Prostate gland (tissue), 2 donors: ENCODE results near the gene ZNF165. TPM values are rescaled to one million over a fixed set of nuclear protein-coding genes. Genes with fewer than 3 reads are reported as not detected.
"Not testable (repeated sequence)": the region's sequence is repeated elsewhere in the genome, so short reads cannot be mapped to it uniquely, and the experiment has no call there.

Experiments
- DNase-seq: peaks from one replicate; pipeline ENCODE4 v3.0.0-alpha.2; 2019; ENCODE audit warnings: low spot score
- H3K27ac ChIP-seq, 2 donors: fragments of 200-600 bp; sonication (generic); 2 replicates each; pipeline ENCODE4 v1.5.1; 2017 to 2019
- H3K27me3 ChIP-seq: fragments of 200-600 bp; sonication (generic); replicated peaks from 2 replicates; pipeline ENCODE4 v1.5.1; 2019; ENCODE audit not compliant: insufficient read depth
- H3K36me3 ChIP-seq, 2 donors: fragments of 200-600 bp; sonication (generic); 1 replicate in 1 of 2; 2 replicates in 1 of 2; pipeline versions ENCODE4 v1.5.1 to v1.8.1; 2017 to 2019
- H3K4me1 ChIP-seq: fragments of 200-600 bp; sonication (generic); replicated peaks from 2 replicates; pipeline ENCODE4 v1.5.1; 2019
- H3K4me3 ChIP-seq, 2 donors: fragments of 200-600 bp; sonication (generic); 2 replicates each; pipeline ENCODE4 v1.5.1; 2017 to 2019
- H3K9me3 ChIP-seq: fragments of 200-600 bp; sonication (generic); 2 replicates; pipeline ENCODE4 v1.5.1; 2017
- POLR2A ChIP-seq: fragments of 450-650 bp; IDR thresholded peaks from one replicate; pipeline ENCODE4 v1.6.1; 2016; ENCODE audit warnings: antibody characterized with exemption, mild to moderate bottlenecking
- POLR2AphosphoS5 ChIP-seq: sonication (generic); formaldehyde crosslinking; IDR thresholded peaks from one replicate; pipeline ENCODE4 v1.6.1; 2017; ENCODE audit warnings: antibody characterized with exemption
- WGBS: methylation state at CpG from one replicate; pipeline ENCODE4 v1.1.5; 2018; 5-methylcytosine and 5-hydroxymethylcytosine counted together
- intact Hi-C: fragments of 100-400 bp; cut with DNase I; formaldehyde crosslinking; loops from one replicate; pipeline ENCODE4 v1.14.2; 2022
- total RNA-seq, 2 donors: library from RNA; depleted of rRNA; stranded (reverse); fragments of >200 nt; gene quantifications; one replicate each; pipeline ENCODE4 v1.1.0, GENCODE V29; 2016
- TF ChIP-seq, protein P1 (sequence below), 4 experiments: fragments of 200-600 bp in 2 of 4; fragments of 450-650 bp in 2 of 4; sonication (generic) in 2 of 4; IDR thresholded peaks; 1 replicate in 3 of 4; 2 replicates in 1 of 4; pipeline ENCODE4 v1.5.1; 2016 to 2019; ENCODE audit warnings: antibody characterized with exemption in 4 of 4, mild to moderate bottlenecking in 2 of 4, moderate library complexity in 2 of 4

Gene ZNF165
- total RNA-seq, 2 donors from 2014 or later, result 1.3 to 1.8 TPM

DNA sequence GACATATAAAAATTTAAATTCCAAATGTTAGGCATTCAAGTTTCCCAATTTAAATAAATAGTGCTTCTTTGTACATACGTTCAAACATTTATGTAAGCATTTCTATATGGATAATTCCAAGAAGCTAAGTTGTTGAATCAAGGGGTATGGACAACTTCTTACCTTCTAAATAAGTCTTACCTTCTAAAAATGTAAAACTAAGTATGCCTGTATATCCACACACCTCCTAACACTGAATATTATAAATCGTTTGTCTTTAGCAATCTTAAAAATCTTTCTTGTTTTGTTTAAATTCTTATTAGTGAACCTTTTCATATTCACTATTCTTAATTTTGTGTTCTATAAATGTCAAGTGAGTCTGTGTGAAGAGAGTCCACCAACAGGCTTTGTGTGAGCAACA, 41.5 kb downstream of the ZNF165 start:
- no peak overlapping the region for H3K4me3 ChIP-seq
- no peaks in the 10 kb centered on the region for H3K36me3 ChIP-seq
- 94% methylated on average over 2 of the region's 2 CpGs for WGBS
- H3K27ac ChIP-seq, result no peak overlapping the region
- no peak for TF ChIP-seq POLR2A
- no peaks in the 10 kb centered on the region for H3K9me3 ChIP-seq
- no peaks in the 10 kb centered on the region for H3K27me3 ChIP-seq
- intact Hi-C loops, result no loop called here
- H3K4me1 ChIP-seq, result peaks cover 5% of the 10 kb centered on the region
- DNase-seq, result no peak

DNA sequence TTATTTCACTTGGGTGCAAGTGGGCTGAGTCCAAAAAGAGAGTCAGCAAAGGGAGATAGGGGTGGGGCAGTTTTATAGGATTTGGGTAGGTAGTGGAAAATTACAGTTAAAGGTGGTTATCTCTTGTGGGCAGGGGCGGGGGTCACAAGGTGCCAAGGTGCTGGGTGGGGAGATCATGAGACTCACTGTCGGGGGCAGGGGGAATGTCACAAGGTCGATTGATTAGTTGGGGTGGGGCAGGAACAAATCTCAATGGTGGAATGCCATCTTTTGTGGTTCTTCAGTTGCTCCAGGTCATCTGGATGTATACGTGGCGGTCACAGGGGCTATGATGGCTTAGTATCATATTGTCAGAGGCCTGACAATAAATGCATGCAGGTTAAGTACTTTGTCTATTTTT, 41.9 kb downstream of the ZNF165 start:
- H3K4me3 ChIP-seq, intact Hi-C loops: not testable (repeated sequence)

DNA sequence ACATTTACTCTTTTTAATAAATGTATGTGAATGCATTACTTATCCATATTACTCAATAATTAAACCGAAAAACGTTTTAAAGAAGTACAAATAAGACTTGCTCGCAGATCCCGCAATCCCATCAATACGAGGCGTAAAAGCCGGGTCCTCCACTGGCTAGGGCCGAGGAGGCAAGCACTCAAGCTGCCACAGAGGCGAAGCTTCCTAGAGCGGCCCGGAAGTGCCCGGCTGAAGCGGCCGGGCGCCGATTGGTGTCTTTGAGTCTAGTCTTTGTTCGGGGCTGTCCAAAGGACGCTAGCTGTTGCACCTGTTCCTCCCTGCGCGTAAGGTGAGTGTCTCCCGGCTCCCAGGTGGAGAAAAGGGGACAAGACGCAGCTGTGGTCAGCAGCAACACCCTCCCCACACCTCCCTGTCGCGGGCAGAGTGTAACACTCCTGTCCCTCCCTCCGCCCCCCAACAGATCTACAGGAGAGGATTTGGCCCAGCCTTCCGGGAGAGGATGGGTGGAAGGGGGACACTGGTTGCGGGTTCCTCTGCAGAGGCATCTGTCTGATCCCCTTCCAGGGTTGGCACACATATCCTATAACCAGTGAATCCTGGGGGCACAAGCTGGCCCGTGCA, 44.1 kb downstream of the ZNF165 start, which contains the start of gene ZSCAN16:
Gene ZSCAN16, plus strand, starts transcription at position 260 of the 621 bp plus-strand sequence. CDS start 835 bp downstream, outside the sequence.
- peak within 1 kb of the TSS; percentile 52 to 56 for H3K4me3 ChIP-seq
- intact Hi-C loops, result no loop called here
- peak; percentile 77 for DNase-seq
- H3K27me3 ChIP-seq, result no peaks in the 10 kb centered on the region
- H3K36me3 ChIP-seq, result no peaks in the 10 kb centered on the region
- TF ChIP-seq POLR2A, result no peak
- TF ChIP-seq, protein P1, sequence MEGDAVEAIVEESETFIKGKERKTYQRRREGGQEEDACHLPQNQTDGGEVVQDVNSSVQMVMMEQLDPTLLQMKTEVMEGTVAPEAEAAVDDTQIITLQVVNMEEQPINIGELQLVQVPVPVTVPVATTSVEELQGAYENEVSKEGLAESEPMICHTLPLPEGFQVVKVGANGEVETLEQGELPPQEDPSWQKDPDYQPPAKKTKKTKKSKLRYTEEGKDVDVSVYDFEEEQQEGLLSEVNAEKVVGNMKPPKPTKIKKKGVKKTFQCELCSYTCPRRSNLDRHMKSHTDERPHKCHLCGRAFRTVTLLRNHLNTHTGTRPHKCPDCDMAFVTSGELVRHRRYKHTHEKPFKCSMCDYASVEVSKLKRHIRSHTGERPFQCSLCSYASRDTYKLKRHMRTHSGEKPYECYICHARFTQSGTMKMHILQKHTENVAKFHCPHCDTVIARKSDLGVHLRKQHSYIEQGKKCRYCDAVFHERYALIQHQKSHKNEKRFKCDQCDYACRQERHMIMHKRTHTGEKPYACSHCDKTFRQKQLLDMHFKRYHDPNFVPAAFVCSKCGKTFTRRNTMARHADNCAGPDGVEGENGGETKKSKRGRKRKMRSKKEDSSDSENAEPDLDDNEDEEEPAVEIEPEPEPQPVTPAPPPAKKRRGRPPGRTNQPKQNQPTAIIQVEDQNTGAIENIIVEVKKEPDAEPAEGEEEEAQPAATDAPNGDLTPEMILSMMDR (IDR thresholded peaks at IDR 0.05), result no peak
- TF ChIP-seq POLR2AphosphoS5, result peak; percentile 63
- H3K27ac ChIP-seq, result peak within 1 kb of the TSS; percentile 38 to 53
- under 1% methylated on average over 25 of the region's 28 CpGs for WGBS
- no peaks in the 10 kb centered on the region for H3K9me3 ChIP-seq
- peaks cover 5% of the 10 kb centered on the region for H3K4me1 ChIP-seq

More for the DNA sequence above, 41.9 kb downstream of the ZNF165 start:
- H3K4me1 ChIP-seq, H3K36me3 ChIP-seq, H3K27ac ChIP-seq, H3K9me3 ChIP-seq, DNase-seq, H3K27me3 ChIP-seq: not testable (repeated sequence)
- 91% methylated on average over 5 of the region's 5 CpGs for WGBS

DNA sequence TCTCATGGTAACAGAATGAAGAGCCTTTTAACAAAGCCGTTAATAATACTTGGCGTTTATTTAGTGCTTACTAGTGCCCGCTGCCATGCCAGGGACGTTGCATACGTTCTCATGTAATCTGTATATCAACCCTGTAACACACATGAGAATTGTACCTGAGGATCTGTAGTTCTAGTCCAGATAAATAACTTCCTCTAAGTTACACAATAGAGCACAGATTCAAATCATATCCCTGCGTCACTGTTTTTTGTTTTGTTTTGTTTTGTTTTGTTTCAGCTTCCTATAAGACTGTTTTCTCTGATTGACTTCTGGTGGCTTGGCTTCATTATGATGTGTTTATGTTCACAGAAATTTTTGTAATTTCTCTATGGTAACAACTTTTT, 44.6 kb downstream of the ZNF165 start:
- no peak for TF ChIP-seq POLR2A
- TF ChIP-seq POLR2AphosphoS5, result no peak
- TF ChIP-seq, protein P1 (IDR thresholded peaks at IDR 0.05), result no peak
- H3K4me1 ChIP-seq, result peaks cover 5% of the 10 kb centered on the region
- WGBS, result 12% methylated on average over 6 of the region's 6 CpGs
- intact Hi-C loops, result no loop called here
- H3K4me3 ChIP-seq, result peak overlapping the region; percentile 52 to 56
- H3K27ac ChIP-seq, result peak overlapping the region; percentile 38 to 53
- H3K27me3 ChIP-seq, result no peaks in the 10 kb centered on the region
- DNase-seq, result no peak
- H3K36me3 ChIP-seq, result no peaks in the 10 kb centered on the region
- no peaks in the 10 kb centered on the region for H3K9me3 ChIP-seq

DNA sequence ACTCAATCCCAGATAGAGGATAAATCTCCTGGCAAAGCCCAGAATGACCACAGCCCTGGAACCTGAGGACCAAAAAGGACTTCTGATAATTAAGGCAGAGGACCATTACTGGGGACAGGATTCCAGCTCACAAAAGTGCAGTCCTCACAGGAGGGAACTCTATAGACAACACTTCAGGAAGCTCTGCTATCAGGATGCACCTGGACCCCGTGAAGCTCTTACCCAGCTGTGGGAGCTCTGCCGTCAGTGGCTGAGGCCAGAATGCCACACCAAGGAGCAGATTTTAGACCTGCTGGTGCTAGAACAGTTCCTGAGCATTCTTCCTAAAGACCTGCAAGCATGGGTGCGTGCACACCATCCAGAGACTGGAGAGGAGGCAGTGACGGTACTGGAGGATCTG, 45.0 kb downstream of the ZNF165 start:
- no peak for DNase-seq
- WGBS, result 78% methylated on average over 4 of the region's 4 CpGs
- peaks cover 5% of the 10 kb centered on the region for H3K4me1 ChIP-seq
- TF ChIP-seq POLR2A, result no peak
- TF ChIP-seq, protein P1 (IDR thresholded peaks at IDR 0.05), result no peak
- no peak overlapping the region for H3K4me3 ChIP-seq
- intact Hi-C loops, result no loop called here
- no peaks in the 10 kb centered on the region for H3K27me3 ChIP-seq
- H3K9me3 ChIP-seq, result no peaks in the 10 kb centered on the region
- H3K27ac ChIP-seq, result no peak overlapping the region
- no peaks in the 10 kb centered on the region for H3K36me3 ChIP-seq

DNA sequence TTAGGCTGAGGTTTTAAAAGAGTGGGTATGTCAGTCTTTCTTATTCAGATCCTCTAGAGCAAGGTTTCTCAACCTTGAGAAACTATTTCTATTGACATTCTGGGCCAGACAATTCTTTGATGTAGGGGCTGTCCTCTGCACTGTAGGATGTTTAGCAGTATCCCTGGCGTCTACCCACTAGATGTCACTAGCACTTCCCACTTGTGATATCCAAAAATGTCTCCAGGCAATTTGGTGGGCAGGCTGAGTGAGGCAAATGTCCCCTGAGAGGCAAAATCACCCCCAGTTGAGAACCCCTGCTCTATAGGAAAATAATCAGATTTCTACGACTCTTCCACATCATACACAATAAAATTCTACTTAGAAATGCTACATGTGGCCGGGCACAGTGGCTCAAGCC, 53.6 kb downstream of the ZNF165 start:
- 56% methylated on average over 3 of the region's 3 CpGs for WGBS

More for the DNA sequence above, 53.6 kb downstream of the ZNF165 start:
- TF ChIP-seq, protein P1 (IDR thresholded peaks at IDR 0.05), result peak in 1 of 4 experiments; percentile 6
- no peak for TF ChIP-seq POLR2A
- intact Hi-C loops, result loop anchor here (10.0 kb wide), 1 partner anchor 121 kb away; the partner anchor contains the start of genes NKAPL and ZKSCAN4
- Histone ChIP-seq H3K4me3 (no peak overlapping the region), H3K27me3 (no peaks in the 10 kb centered on the region), H3K27ac (no peak overlapping the region), H3K9me3 (no peaks in the 10 kb centered on the region), H3K4me1 (peaks cover 4% of the 10 kb centered on the region), H3K36me3 (no peaks in the 10 kb centered on the region)
- DNase-seq, result no peak
